HUES64 (cell line): ENCODE data around the gene ARMC9.

ENCODE experiments used
- H3K27ac ChIP-seq: 2 replicates; pipeline ENCODE4 v1.7.0; 2013; ENCODE audit warnings: low read depth, low read length, inconsistent platforms
- H3K27me3 ChIP-seq: 2 replicates; pipeline ENCODE4 v1.6.1; 2013; ENCODE audit warnings: mild to moderate bottlenecking, low read length; ENCODE audit not compliant: insufficient read depth
- H3K36me3 ChIP-seq: 2 replicates; pipeline ENCODE4 v1.6.1; 2013; ENCODE audit warnings: mild to moderate bottlenecking, low read length; ENCODE audit not compliant: insufficient read depth
- H3K4me1 ChIP-seq: 2 replicates; pipeline ENCODE4 v1.6.1; 2013; ENCODE audit warnings: mild to moderate bottlenecking, low read length, moderate library complexity; ENCODE audit not compliant: insufficient read depth
- H3K4me3 ChIP-seq: 2 replicates; pipeline ENCODE4 v1.5.1; 2013; ENCODE audit warnings: mild to moderate bottlenecking, low read length, moderate library complexity
- H3K9ac ChIP-seq: 2 replicates; pipeline ENCODE4 v1.6.1; 2013; ENCODE audit warnings: mild to moderate bottlenecking, low read depth, low read length
- H3K9me3 ChIP-seq: 2 replicates; pipeline ENCODE4 v1.6.1; 2013; ENCODE audit warnings: low read depth, low read length; ENCODE audit not compliant: insufficient read depth
- WGBS: fragments of 150-250, 120-280 bp; methylation state at CpG from one replicate; pipeline ENCODE4 v1.1.7; 2013; ENCODE audit warnings: missing lambda C conversion rate; 5-methylcytosine and 5-hydroxymethylcytosine counted together

The ARMC9 gene

DNA sequence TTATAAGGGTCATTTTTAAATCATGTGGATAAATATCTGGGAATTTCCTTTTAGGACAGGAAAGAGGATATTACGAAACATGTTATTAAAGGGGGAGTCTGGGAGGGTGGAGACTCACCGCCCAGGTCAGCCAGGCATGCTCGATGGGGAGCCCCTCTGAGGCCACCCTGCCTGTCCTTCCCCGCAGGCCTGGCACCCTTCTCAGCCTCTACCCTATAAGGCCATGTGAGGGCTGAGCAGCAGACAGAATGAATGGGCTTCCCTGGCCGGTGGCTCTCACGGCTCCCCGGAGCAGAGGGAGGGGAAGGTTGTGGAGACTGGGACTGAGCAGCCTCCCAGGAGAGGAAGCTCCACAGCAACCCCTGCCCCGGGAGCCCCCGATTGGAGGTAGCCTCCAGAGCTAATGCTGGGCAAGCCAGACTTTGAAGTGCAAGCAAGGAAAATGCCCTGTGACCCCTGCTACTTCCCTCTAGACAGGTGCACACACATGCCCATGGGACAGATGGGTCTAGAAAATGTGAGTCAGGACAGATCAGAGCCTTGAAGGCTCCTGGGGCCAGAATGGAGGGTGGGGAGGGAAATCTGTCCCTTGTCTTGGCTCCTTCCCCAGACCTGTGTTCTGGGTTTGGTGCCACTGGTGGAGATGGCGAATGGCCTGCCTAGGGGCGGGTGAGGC, 13.2 kb upstream of the ARMC9 start:
- Histone ChIP-seq H3K27me3 (no peaks in the 10 kb centered on the region), H3K27ac (no peak overlapping the region), H3K4me3 (no peak overlapping the region), H3K4me1 (peaks cover 7% of the 10 kb centered on the region), H3K9me3 (no peaks in the 10 kb centered on the region), H3K9ac (no peak overlapping the region), H3K36me3 (no peaks in the 10 kb centered on the region)
- WGBS = 93% methylated on average over 11 of the region's 11 CpGs

GRCh38 chr2:231185886-231186285, 12.5 kb upstream of the ARMC9 start:
- Histone ChIP-seq H3K9me3 (no peaks in the 10 kb centered on the region), H3K27ac (no peak overlapping the region), H3K4me3 (no peak overlapping the region), H3K9ac (no peak overlapping the region), H3K36me3 (no peaks in the 10 kb centered on the region), H3K27me3 (no peaks in the 10 kb centered on the region), H3K4me1 (peaks cover 10% of the 10 kb centered on the region; the same call in 1 of the 2 replicates)
- 92% methylated on average over 4 of the region's 4 CpGs for WGBS

- 94% methylated on average over 7 of the region's 7 CpGs for WGBS
- Histone ChIP-seq H3K4me3 (no peak overlapping the region), H3K9me3 (no peaks in the 10 kb centered on the region), H3K9ac (no peak overlapping the region), H3K4me1 (peaks cover 10% of the 10 kb centered on the region; the same call in 1 of the 2 replicates), H3K36me3 (no peaks in the 10 kb centered on the region), H3K27ac (no peak overlapping the region), H3K27me3 (no peaks in the 10 kb centered on the region)
These were observed 12.1 kb upstream of the ARMC9 start for GRCh38 chr2:231186325-231186724.

GRCh38 chr2:231187736-231188505, 10.5 kb upstream of the ARMC9 start:
- WGBS = 91% methylated on average over 18 of the region's 18 CpGs
- no peaks in the 10 kb centered on the region for H3K27me3 ChIP-seq
- no peak overlapping the region for H3K27ac ChIP-seq
- H3K9me3 ChIP-seq = no peaks in the 10 kb centered on the region
- no peaks in the 10 kb centered on the region for H3K36me3 ChIP-seq
- no peak overlapping the region for H3K4me3 ChIP-seq
- no peak overlapping the region for H3K9ac ChIP-seq
- H3K4me1 ChIP-seq = peaks cover 15% of the 10 kb centered on the region

- no peaks in the 10 kb centered on the region for H3K36me3 ChIP-seq
- no peak overlapping the region for H3K4me3 ChIP-seq
- 93% methylated on average over 6 of the region's 6 CpGs for WGBS
- H3K4me1 ChIP-seq = peaks cover 15% of the 10 kb centered on the region
- no peak overlapping the region for H3K27ac ChIP-seq
- no peaks in the 10 kb centered on the region for H3K27me3 ChIP-seq
- no peaks in the 10 kb centered on the region for H3K9me3 ChIP-seq
- no peak overlapping the region for H3K9ac ChIP-seq
These were observed 9.8 kb upstream of the ARMC9 start for GRCh38 chr2:231188506-231189170.

DNA sequence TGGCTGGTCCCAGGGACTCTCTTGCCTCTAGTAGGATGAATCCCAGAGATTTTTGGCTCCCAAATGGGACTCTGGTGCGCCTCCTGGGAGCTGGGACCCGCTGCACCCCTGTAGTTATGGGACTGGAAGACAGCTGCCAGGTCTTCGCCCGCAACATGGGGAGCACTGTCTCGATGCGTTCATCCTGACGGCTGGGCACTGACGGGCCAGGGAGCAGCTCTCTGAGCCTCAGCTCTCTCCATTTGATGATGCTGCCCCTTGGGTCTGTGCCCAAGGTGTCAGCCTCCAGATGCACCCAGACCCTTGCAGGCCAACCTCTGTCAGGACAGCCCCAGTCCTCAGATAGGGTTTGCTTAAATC, 9.3 kb upstream of the ARMC9 start:
- no peaks in the 10 kb centered on the region for H3K9me3 ChIP-seq
- H3K4me1 ChIP-seq = peaks cover 15% of the 10 kb centered on the region
- H3K4me3 ChIP-seq = no peak overlapping the region
- 93% methylated on average over 8 of the region's 8 CpGs for WGBS
- H3K36me3 ChIP-seq = no peaks in the 10 kb centered on the region
- H3K9ac ChIP-seq = no peak overlapping the region
- no peak overlapping the region for H3K27ac ChIP-seq
- H3K27me3 ChIP-seq = no peaks in the 10 kb centered on the region

- no peaks in the 10 kb centered on the region for H3K27me3 ChIP-seq
- H3K4me1 ChIP-seq = peaks cover 15% of the 10 kb centered on the region
- peak overlapping the region; percentile 73 for H3K27ac ChIP-seq
- WGBS = 58% methylated on average over 22 of the region's 22 CpGs
- no peaks in the 10 kb centered on the region for H3K36me3 ChIP-seq
- H3K4me3 ChIP-seq = no peak overlapping the region
- peak overlapping the region; percentile 67 for H3K9ac ChIP-seq
- no peaks in the 10 kb centered on the region for H3K9me3 ChIP-seq
These were observed 8.6 kb upstream of the ARMC9 start for GRCh38 chr2:231189571-231190495.

GRCh38 chr2:231190531-231191197, 7.8 kb upstream of the ARMC9 start:
- WGBS = 15% methylated on average over 42 of the region's 42 CpGs
- no peaks in the 10 kb centered on the region for H3K9me3 ChIP-seq
- no peaks in the 10 kb centered on the region for H3K36me3 ChIP-seq
- H3K9ac ChIP-seq = peak overlapping the region; percentile 67
- peak overlapping the region; percentile 73 for H3K27ac ChIP-seq
- peak overlapping the region; percentile 42 for H3K4me3 ChIP-seq
- H3K27me3 ChIP-seq = no peaks in the 10 kb centered on the region
- H3K4me1 ChIP-seq = peaks cover 15% of the 10 kb centered on the region

DNA sequence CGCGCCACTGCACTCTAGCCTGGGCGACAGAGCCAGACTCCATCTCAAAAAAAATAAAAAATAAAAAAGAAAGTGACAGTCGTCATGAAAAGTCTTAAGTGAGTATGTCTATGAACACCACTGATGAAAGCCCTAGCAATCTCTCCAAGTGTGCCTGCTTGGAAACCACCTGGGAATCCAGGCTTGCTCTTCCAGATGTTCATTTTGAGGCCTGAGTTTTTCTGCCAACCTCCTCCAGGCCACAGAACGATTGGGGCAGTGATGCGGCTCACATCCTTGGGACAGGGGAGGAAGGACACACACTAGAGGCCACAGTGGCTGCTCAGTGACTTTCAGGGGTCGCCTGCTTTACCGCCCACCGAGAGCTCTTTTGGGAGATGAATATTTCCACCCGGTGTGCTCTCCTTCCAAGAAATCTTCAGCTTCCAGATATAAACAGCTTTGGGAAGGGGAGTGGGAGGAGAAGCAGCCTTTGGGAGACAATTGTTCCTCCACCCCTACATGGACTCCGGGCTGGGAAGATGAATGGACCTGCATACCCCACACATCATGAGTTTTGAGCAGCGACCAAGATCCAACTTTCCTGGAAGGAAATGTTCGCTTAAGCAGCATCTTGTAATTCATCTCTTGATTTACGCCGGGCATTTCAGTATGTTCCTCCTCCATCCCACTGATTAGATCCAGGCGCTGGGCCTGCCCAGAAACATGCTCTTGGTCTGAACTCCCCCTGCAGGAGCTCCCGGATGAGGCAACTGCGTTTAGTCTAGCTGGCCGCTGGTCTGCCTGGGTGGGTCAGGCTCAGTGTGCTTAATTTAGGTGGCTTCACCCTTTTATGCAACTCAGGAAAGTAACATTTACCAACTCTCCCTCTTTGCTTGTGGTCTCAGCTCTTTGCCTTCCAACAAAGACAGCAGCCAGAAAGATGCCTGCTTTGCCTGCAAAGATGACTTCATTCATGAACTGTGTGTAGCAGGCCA, 6.2 kb upstream of the ARMC9 start:
- Histone ChIP-seq H3K9me3 (no peaks in the 10 kb centered on the region; the same call in 1 of the 2 replicates), H3K9ac (no peak overlapping the region), H3K4me3 (no peak overlapping the region), H3K36me3 (no peaks in the 10 kb centered on the region), H3K4me1 (peaks cover 15% of the 10 kb centered on the region), H3K27ac (no peak overlapping the region), H3K27me3 (no peaks in the 10 kb centered on the region)
- 59% methylated on average over 18 of the region's 19 CpGs for WGBS
